Measurements from ENCODE around the gene SDHD. TPM values are rescaled to one million over a fixed set of nuclear protein-coding genes. Genes with fewer than 3 reads are reported as not detected.

The SDHD gene
- total and polyA plus RNA-seq, 9 of the 15 experiments (the other 6 are each of a cell fraction or from before 2014, with no cell fraction given), result 150 to 1,225 (median 215) TPM

DNA sequence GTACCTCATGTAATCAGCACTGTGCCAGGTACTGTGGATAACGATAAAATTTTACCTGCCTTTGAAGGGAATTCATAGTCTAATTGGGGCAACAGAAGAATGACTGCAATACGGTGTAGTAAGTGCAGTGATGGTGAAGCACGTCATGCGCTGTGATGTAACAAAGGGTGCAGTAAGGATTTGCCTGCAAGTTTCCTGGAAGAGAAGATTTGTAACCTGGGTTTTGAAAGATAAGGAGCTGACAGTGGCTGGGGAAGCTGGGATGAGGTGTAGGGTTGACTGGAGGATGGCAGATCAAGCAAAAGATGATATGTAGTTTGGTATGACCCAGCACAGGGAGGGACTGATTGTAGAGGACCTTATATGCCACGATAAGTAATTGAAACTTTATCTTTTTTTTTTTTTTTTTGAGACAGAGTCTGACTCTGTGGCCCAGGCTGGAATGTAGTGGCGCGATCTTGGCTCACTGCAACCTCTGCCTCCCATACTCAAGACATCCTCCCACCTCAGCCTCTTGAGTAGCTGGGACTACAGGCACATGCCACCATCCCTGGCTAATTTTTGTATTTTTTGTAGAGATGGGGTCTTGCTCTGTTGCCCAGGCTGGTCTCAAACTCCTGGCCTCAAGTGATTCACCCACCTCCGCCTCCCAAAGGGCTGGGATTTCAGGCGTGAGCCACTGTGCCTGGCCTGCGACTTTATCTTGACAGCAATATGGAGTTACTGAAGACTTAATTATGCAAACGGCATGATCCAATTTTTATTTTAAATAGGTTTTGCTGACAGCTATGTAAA lies 11.3 kb downstream of the SDHD start (continued):
- TF ChIP-seq, protein P1, sequence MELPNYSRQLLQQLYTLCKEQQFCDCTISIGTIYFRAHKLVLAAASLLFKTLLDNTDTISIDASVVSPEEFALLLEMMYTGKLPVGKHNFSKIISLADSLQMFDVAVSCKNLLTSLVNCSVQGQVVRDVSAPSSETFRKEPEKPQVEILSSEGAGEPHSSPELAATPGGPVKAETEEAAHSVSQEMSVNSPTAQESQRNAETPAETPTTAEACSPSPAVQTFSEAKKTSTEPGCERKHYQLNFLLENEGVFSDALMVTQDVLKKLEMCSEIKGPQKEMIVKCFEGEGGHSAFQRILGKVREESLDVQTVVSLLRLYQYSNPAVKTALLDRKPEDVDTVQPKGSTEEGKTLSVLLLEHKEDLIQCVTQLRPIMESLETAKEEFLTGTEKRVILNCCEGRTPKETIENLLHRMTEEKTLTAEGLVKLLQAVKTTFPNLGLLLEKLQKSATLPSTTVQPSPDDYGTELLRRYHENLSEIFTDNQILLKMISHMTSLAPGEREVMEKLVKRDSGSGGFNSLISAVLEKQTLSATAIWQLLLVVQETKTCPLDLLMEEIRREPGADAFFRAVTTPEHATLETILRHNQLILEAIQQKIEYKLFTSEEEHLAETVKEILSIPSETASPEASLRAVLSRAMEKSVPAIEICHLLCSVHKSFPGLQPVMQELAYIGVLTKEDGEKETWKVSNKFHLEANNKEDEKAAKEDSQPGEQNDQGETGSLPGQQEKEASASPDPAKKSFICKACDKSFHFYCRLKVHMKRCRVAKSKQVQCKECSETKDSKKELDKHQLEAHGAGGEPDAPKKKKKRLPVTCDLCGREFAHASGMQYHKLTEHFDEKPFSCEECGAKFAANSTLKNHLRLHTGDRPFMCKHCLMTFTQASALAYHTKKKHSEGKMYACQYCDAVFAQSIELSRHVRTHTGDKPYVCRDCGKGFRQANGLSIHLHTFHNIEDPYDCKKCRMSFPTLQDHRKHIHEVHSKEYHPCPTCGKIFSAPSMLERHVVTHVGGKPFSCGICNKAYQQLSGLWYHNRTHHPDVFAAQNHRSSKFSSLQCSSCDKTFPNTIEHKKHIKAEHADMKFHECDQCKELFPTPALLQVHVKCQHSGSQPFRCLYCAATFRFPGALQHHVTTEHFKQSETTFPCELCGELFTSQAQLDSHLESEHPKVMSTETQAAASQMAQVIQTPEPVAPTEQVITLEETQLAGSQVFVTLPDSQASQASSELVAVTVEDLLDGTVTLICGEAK (IDR thresholded peaks at IDR 0.05), result no peak
- TF ChIP-seq, protein P1 (CRISPR knock-in tag; IDR thresholded peaks at IDR 0.05), result no peak
- TF ChIP-seq JUND (IDR thresholded peaks at IDR 0.05; ENCODE audit: borderline replicate concordance, low read depth, low read length), result peak; percentile 77
- peak; percentile 61; the same call in 1 of the 3 replicates for TF ChIP-seq JUND (tag; IDR thresholded peaks at IDR 0.05; ENCODE audit: borderline replicate concordance, low read depth, low read length)
- no peak for TF ChIP-seq ZNF324 (CRISPR knock-in tag; IDR thresholded peaks at IDR 0.05)
- TF ChIP-seq NR2C2 (CRISPR knock-in tag; IDR thresholded peaks at IDR 0.05), result no peak
- no peak for TF ChIP-seq NR2C2 (tag; IDR thresholded peaks at IDR 0.05)
- no peak for TF ChIP-seq ZNF551 (CRISPR knock-in tag; IDR thresholded peaks at IDR 0.05)
- TF ChIP-seq ZNF436 (CRISPR knock-in tag; IDR thresholded peaks at IDR 0.05), result no peak
- no peak for TF ChIP-seq ZNF76 (CRISPR knock-in tag; IDR thresholded peaks at IDR 0.05; ENCODE audit: borderline replicate concordance)
- no peak for TF ChIP-seq ZNF780A (CRISPR knock-in tag; IDR thresholded peaks at IDR 0.05)
- TF ChIP-seq RBBP5 (IDR thresholded peaks at IDR 0.05; ENCODE audit: borderline replicate concordance, insufficient read depth, low read length, poor library complexity, severe bottlenecking), result no peak
- TF ChIP-seq ZZZ3 (IDR thresholded peaks at IDR 0.05), result no peak
- TF ChIP-seq ZNF444 (CRISPR knock-in tag; IDR thresholded peaks at IDR 0.05), result no peak
- no peak for TF ChIP-seq ZNF507 (tag; conservative IDR thresholded peaks at IDR 0.05)
- TF ChIP-seq NR4A1 (CRISPR knock-in tag; IDR thresholded peaks at IDR 0.05), result no peak
- TF ChIP-seq NR4A1 (tag; IDR thresholded peaks at IDR 0.05), result no peak
- no peak for TF ChIP-seq MIER1 (IDR thresholded peaks at IDR 0.05; ENCODE audit: low read depth)
- no peak for TF ChIP-seq CCNT2 (IDR thresholded peaks at IDR 0.05; ENCODE audit: borderline replicate concordance, extremely low read depth, insufficient read length, low read depth, low read length)
- no peak for TF ChIP-seq ZNF696 (CRISPR knock-in tag; conservative IDR thresholded peaks at IDR 0.05)
- TF ChIP-seq, protein P2, sequence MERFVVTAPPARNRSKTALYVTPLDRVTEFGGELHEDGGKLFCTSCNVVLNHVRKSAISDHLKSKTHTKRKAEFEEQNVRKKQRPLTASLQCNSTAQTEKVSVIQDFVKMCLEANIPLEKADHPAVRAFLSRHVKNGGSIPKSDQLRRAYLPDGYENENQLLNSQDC (CRISPR knock-in tag; IDR thresholded peaks at IDR 0.05), result no peak

Measured in K562 (cell line).